ENCODE data around the gene KRT78.
A peak's percentile ranks its signal among the peaks of the same experiment; 100 is the strongest.

The KRT78 gene

GRCh38 chr12:52871291-52872039, 22.7 kb upstream of the KRT78 start:
- Histone ChIP-seq H3K27me3 (replicated peaks; ENCODE audit: control insufficient read depth, insufficient read depth, low read length, poor library complexity, severe bottlenecking) (no peaks in the 10 kb centered on the region), H3K9me3 (ENCODE audit: control insufficient read depth, low read length) (no peaks in the 10 kb centered on the region), H3K27ac (ENCODE audit: insufficient read depth, low read length, poor library complexity, severe bottlenecking) (no peak overlapping the region), H3K36me3 (ENCODE audit: control insufficient read depth, insufficient read depth, low read length) (no peaks in the 10 kb centered on the region), H3K4me1 (ENCODE audit: control insufficient read depth, insufficient read depth, low read length, poor library complexity, severe bottlenecking) (peaks cover 15% of the 10 kb centered on the region), H3K4me3 (ENCODE audit: insufficient read depth, low read depth, low read length, poor library complexity, severe bottlenecking) (no peak overlapping the region)
- DNase-seq, result no peak

- H3K36me3 ChIP-seq (ENCODE audit: control insufficient read depth, insufficient read depth, low read length), result no peaks in the 10 kb centered on the region
- no peak overlapping the region for H3K4me3 ChIP-seq (ENCODE audit: insufficient read depth, low read depth, low read length, poor library complexity, severe bottlenecking)
- peaks cover 15% of the 10 kb centered on the region for H3K4me1 ChIP-seq (ENCODE audit: control insufficient read depth, insufficient read depth, low read length, poor library complexity, severe bottlenecking)
- DNase-seq, result peak; percentile 40 to 56 (median 45)
- H3K27me3 ChIP-seq (replicated peaks; ENCODE audit: control insufficient read depth, insufficient read depth, low read length, poor library complexity, severe bottlenecking), result no peaks in the 10 kb centered on the region
- H3K27ac ChIP-seq (ENCODE audit: insufficient read depth, low read length, poor library complexity, severe bottlenecking), result no peak overlapping the region
- no peaks in the 10 kb centered on the region for H3K9me3 ChIP-seq (ENCODE audit: control insufficient read depth, low read length)
Observed at GRCh38 chr12:52870361-52871290, 21.8 kb upstream of the KRT78 start.

- Histone ChIP-seq H3K4me1 (ENCODE audit: control insufficient read depth, insufficient read depth, low read length, poor library complexity, severe bottlenecking) (peaks cover 10% of the 10 kb centered on the region), H3K9me3 (ENCODE audit: control insufficient read depth, low read length) (no peaks in the 10 kb centered on the region), H3K36me3 (ENCODE audit: control insufficient read depth, insufficient read depth, low read length) (no peaks in the 10 kb centered on the region), H3K27me3 (replicated peaks; ENCODE audit: control insufficient read depth, insufficient read depth, low read length, poor library complexity, severe bottlenecking) (no peaks in the 10 kb centered on the region), H3K27ac (ENCODE audit: insufficient read depth, low read length, poor library complexity, severe bottlenecking) (no peak overlapping the region), H3K4me3 (ENCODE audit: insufficient read depth, low read depth, low read length, poor library complexity, severe bottlenecking) (no peak overlapping the region)
- no peak for DNase-seq
Observed at GRCh38 chr12:52867642-52868041, 18.8 kb upstream of the KRT78 start.

- DNase-seq, result no peak
- no peaks in the 10 kb centered on the region for H3K27me3 ChIP-seq (replicated peaks; ENCODE audit: control insufficient read depth, insufficient read depth, low read length, poor library complexity, severe bottlenecking)
- no peak overlapping the region for H3K27ac ChIP-seq (ENCODE audit: insufficient read depth, low read length, poor library complexity, severe bottlenecking)
- H3K9me3 ChIP-seq (ENCODE audit: control insufficient read depth, low read length), result no peaks in the 10 kb centered on the region
- H3K36me3 ChIP-seq (ENCODE audit: control insufficient read depth, insufficient read depth, low read length), result no peaks in the 10 kb centered on the region
- peaks cover 10% of the 10 kb centered on the region for H3K4me1 ChIP-seq (ENCODE audit: control insufficient read depth, insufficient read depth, low read length, poor library complexity, severe bottlenecking)
- H3K4me3 ChIP-seq (ENCODE audit: insufficient read depth, low read depth, low read length, poor library complexity, severe bottlenecking), result no peak overlapping the region
Observed at GRCh38 chr12:52867152-52867551, 18.4 kb upstream of the KRT78 start.

GRCh38 chr12:52865090-52865944, 16.5 kb upstream of the KRT78 start:
- H3K4me1 ChIP-seq (ENCODE audit: control insufficient read depth, insufficient read depth, low read length, poor library complexity, severe bottlenecking), result peaks cover 10% of the 10 kb centered on the region
- no peaks in the 10 kb centered on the region for H3K36me3 ChIP-seq (ENCODE audit: control insufficient read depth, insufficient read depth, low read length)
- no peak for DNase-seq
- no peak overlapping the region for H3K27ac ChIP-seq (ENCODE audit: insufficient read depth, low read length, poor library complexity, severe bottlenecking)
- H3K9me3 ChIP-seq (ENCODE audit: control insufficient read depth, low read length), result no peaks in the 10 kb centered on the region
- no peak overlapping the region for H3K4me3 ChIP-seq (ENCODE audit: insufficient read depth, low read depth, low read length, poor library complexity, severe bottlenecking)
- H3K27me3 ChIP-seq (replicated peaks; ENCODE audit: control insufficient read depth, insufficient read depth, low read length, poor library complexity, severe bottlenecking), result no peaks in the 10 kb centered on the region

GRCh38 chr12:52862023-52862422, 13.2 kb upstream of the KRT78 start:
- Histone ChIP-seq H3K4me3 (ENCODE audit: insufficient read depth, low read depth, low read length, poor library complexity, severe bottlenecking) (no peak overlapping the region), H3K36me3 (ENCODE audit: control insufficient read depth, insufficient read depth, low read length) (no peaks in the 10 kb centered on the region), H3K27me3 (replicated peaks; ENCODE audit: control insufficient read depth, insufficient read depth, low read length, poor library complexity, severe bottlenecking) (no peaks in the 10 kb centered on the region), H3K4me1 (ENCODE audit: control insufficient read depth, insufficient read depth, low read length, poor library complexity, severe bottlenecking) (no peaks in the 10 kb centered on the region), H3K27ac (ENCODE audit: insufficient read depth, low read length, poor library complexity, severe bottlenecking) (no peak overlapping the region), H3K9me3 (ENCODE audit: control insufficient read depth, low read length) (no peaks in the 10 kb centered on the region)
- DNase-seq, result no peak

GRCh38 chr12:52861511-52861910, 12.7 kb upstream of the KRT78 start:
- Histone ChIP-seq H3K9me3 (ENCODE audit: control insufficient read depth, low read length) (no peaks in the 10 kb centered on the region), H3K27me3 (replicated peaks; ENCODE audit: control insufficient read depth, insufficient read depth, low read length, poor library complexity, severe bottlenecking) (no peaks in the 10 kb centered on the region), H3K27ac (ENCODE audit: insufficient read depth, low read length, poor library complexity, severe bottlenecking) (no peak overlapping the region), H3K4me3 (ENCODE audit: insufficient read depth, low read depth, low read length, poor library complexity, severe bottlenecking) (no peak overlapping the region), H3K4me1 (ENCODE audit: control insufficient read depth, insufficient read depth, low read length, poor library complexity, severe bottlenecking) (no peaks in the 10 kb centered on the region), H3K36me3 (ENCODE audit: control insufficient read depth, insufficient read depth, low read length) (no peaks in the 10 kb centered on the region)
- no peak for DNase-seq

GRCh38 chr12:52860102-52860823, 11.5 kb upstream of the KRT78 start:
- no peak overlapping the region for H3K27ac ChIP-seq (ENCODE audit: insufficient read depth, low read length, poor library complexity, severe bottlenecking)
- no peaks in the 10 kb centered on the region for H3K9me3 ChIP-seq (ENCODE audit: control insufficient read depth, low read length)
- H3K27me3 ChIP-seq (replicated peaks; ENCODE audit: control insufficient read depth, insufficient read depth, low read length, poor library complexity, severe bottlenecking), result no peaks in the 10 kb centered on the region
- H3K36me3 ChIP-seq (ENCODE audit: control insufficient read depth, insufficient read depth, low read length), result no peaks in the 10 kb centered on the region
- H3K4me1 ChIP-seq (ENCODE audit: control insufficient read depth, insufficient read depth, low read length, poor library complexity, severe bottlenecking), result no peaks in the 10 kb centered on the region
- DNase-seq, result no peak
- H3K4me3 ChIP-seq (ENCODE audit: insufficient read depth, low read depth, low read length, poor library complexity, severe bottlenecking), result no peak overlapping the region

GRCh38 chr12:52857500-52857899, 8.7 kb upstream of the KRT78 start:
- H3K27ac ChIP-seq (ENCODE audit: insufficient read depth, low read length, poor library complexity, severe bottlenecking), result no peak overlapping the region
- no peak overlapping the region for H3K4me3 ChIP-seq (ENCODE audit: insufficient read depth, low read depth, low read length, poor library complexity, severe bottlenecking)
- H3K36me3 ChIP-seq (ENCODE audit: control insufficient read depth, insufficient read depth, low read length), result no peaks in the 10 kb centered on the region
- DNase-seq, result no peak
- no peaks in the 10 kb centered on the region for H3K27me3 ChIP-seq (replicated peaks; ENCODE audit: control insufficient read depth, insufficient read depth, low read length, poor library complexity, severe bottlenecking)
- no peaks in the 10 kb centered on the region for H3K4me1 ChIP-seq (ENCODE audit: control insufficient read depth, insufficient read depth, low read length, poor library complexity, severe bottlenecking)
- H3K9me3 ChIP-seq (ENCODE audit: control insufficient read depth, low read length), result no peaks in the 10 kb centered on the region

Data from effector memory CD4-positive, alpha-beta T cell (primary cell).